ENCODE measurements around the gene LTB4R.

DNA sequence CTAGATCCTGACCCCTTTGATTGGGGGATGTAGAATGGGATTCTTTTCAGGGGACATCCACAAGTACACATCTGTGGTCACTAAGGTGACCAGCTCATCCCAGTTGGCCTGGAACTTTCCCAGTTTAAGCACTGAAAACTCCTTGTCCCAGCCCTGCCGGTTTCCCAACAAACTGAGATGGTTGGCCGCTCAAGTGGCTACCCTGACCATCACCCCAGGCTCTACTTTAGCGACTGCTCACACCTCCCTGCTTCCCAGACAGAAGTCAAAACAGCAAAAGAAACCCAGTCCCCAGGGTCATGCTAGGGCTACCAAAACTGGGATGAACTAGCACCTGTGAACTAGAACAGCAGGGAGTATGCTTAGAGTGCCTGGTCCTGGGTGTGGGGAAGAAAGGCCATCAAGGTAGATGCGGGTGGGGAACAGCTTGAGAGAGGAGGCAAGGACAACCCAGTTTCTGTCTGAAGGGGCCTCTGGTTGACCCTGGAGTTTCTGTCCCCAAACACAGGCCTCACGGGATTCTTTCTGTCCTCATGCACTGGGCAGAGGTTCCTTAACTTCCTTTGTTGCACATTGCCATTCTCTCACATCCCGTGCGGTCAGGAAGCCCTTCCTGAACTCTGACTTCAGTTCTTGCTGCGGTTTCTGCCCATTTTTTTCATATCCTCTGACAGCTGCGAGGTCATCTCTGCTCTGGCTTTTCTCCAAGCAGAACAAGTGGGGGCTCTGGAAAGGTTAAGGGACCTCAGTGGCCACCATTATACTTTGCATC, 1.6 kb downstream of the LTB4R start:
- TF ChIP-seq, protein P1, sequence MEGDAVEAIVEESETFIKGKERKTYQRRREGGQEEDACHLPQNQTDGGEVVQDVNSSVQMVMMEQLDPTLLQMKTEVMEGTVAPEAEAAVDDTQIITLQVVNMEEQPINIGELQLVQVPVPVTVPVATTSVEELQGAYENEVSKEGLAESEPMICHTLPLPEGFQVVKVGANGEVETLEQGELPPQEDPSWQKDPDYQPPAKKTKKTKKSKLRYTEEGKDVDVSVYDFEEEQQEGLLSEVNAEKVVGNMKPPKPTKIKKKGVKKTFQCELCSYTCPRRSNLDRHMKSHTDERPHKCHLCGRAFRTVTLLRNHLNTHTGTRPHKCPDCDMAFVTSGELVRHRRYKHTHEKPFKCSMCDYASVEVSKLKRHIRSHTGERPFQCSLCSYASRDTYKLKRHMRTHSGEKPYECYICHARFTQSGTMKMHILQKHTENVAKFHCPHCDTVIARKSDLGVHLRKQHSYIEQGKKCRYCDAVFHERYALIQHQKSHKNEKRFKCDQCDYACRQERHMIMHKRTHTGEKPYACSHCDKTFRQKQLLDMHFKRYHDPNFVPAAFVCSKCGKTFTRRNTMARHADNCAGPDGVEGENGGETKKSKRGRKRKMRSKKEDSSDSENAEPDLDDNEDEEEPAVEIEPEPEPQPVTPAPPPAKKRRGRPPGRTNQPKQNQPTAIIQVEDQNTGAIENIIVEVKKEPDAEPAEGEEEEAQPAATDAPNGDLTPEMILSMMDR (IDR thresholded peaks at IDR 0.05 in 8 of 11, conservative IDR thresholded peaks at IDR 0.05 in 3 of 11), result peak in 1 of 11 experiments; percentile 23
- TF ChIP-seq POLR2A (IDR thresholded peaks at IDR 0.05), result no peak

Measured in spleen (tissue), 7 donors.